Left lung (tissue), 10 donors: Measurements from ENCODE around the gene RIMS1. TPM values are rescaled to one million over a fixed set of nuclear protein-coding genes. Genes with fewer than 3 reads are reported as not detected.

ENCODE experiments used
- ATAC-seq: fragments of 200-7000 bp; cut with Tn5 transposase; one replicate; pipeline ENCODE4 v1.9.1; 2020; ENCODE audit warnings: moderate library complexity
- DNase-seq, 4 donors: peaks; one replicate each; pipeline ENCODE4 v3.0.0-alpha.2; 2013 to 2020
- H3K27ac ChIP-seq, 2 donors: fragments of 200-600 bp; sonication (generic) in 1 of 2; one replicate each; pipeline versions ENCODE4 v1.5.0 to v1.8.0; 2020 to 2021
- H3K27me3 ChIP-seq, 2 donors: fragments of 200-600 bp; sonication (generic) in 1 of 2; one replicate each; pipeline versions ENCODE4 v1.5.0 to v1.8.0; 2020 to 2021
- H3K36me3 ChIP-seq, 2 donors: fragments of 200-600 bp; sonication (generic) in 1 of 2; one replicate each; pipeline versions ENCODE4 v1.5.0 to v1.8.0; 2020 to 2021
- H3K4me1 ChIP-seq, 2 donors: fragments of 200-600 bp; one replicate each; pipeline ENCODE4 v1.8.0; 2021
- H3K4me3 ChIP-seq, 2 donors: fragments of 200-600 bp; sonication (generic) in 1 of 2; one replicate each; pipeline versions ENCODE4 v1.5.0 to v1.8.0; 2020 to 2021; ENCODE audit warnings: mild to moderate bottlenecking in 1 of 2
- H3K9me3 ChIP-seq, 2 donors: fragments of 200-600 bp; sonication (generic) in 1 of 2; one replicate each; pipeline versions ENCODE4 v1.5.0 to v1.8.0; 2020 to 2021
- intact Hi-C, 2 donors: fragments of 100-400 bp; cut with DNase I; formaldehyde crosslinking; loops; one replicate each; pipeline versions ENCODE4 v1.11.2 to v1.14.2; 2022
- polyA plus RNA-seq, 6 donors: library from polyadenylated mRNA; unstranded; fragments of 120-200 nt; gene quantifications; one replicate each; pipeline ENCODE4 v1.2.1, GENCODE V29; 2013; ENCODE audit not compliant: insufficient read length in 6 of 6
- total RNA-seq, 2 donors: library from RNA; stranded (reverse); fragmentation: NEBNext Ultra II Directional; extraction: Animal tissue kit (Norgen Biotek cat#: 25700); gene quantifications; one replicate each; pipeline ENCODE4 v1.2.1, GENCODE V29; 2021
- TF ChIP-seq, protein P1 (sequence below), 2 donors: fragments of 200-600 bp; sonication (generic) in 1 of 2; IDR thresholded peaks; one replicate each; pipeline versions ENCODE4 v1.5.0 to v1.8.0; 2021; ENCODE audit warnings: antibody characterized with exemption in 2 of 2
- donor health status: DM: no; HTN: yes; CAD: no.
- donor health status: DM: no; HTN: no; CAD: no.

The RIMS1 gene
- total and polyA plus RNA-seq, 8 donors: 0.50 to 2.0 (median 0.77) TPM

DNA sequence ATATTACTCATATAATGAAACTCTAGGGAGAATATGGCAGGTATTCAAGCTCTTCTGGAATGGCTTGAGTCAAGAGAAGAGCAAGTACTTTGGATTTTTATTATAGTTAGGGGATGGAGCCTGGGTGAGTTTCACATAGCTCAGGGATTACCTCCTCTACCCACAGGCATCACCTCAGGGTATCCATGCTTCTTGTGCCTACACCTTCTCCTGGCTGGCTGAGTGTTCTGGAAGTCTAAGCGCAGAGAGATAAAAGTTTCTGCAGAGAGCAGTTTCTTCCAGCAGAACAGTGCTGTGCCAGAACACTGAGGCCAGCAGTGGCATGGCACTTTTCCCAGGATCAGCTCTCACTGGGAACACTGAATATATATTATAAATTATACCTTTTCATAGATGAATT lies 535.8 kb downstream of the RIMS1 start:
- TF ChIP-seq, protein P1, sequence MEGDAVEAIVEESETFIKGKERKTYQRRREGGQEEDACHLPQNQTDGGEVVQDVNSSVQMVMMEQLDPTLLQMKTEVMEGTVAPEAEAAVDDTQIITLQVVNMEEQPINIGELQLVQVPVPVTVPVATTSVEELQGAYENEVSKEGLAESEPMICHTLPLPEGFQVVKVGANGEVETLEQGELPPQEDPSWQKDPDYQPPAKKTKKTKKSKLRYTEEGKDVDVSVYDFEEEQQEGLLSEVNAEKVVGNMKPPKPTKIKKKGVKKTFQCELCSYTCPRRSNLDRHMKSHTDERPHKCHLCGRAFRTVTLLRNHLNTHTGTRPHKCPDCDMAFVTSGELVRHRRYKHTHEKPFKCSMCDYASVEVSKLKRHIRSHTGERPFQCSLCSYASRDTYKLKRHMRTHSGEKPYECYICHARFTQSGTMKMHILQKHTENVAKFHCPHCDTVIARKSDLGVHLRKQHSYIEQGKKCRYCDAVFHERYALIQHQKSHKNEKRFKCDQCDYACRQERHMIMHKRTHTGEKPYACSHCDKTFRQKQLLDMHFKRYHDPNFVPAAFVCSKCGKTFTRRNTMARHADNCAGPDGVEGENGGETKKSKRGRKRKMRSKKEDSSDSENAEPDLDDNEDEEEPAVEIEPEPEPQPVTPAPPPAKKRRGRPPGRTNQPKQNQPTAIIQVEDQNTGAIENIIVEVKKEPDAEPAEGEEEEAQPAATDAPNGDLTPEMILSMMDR (IDR thresholded peaks at IDR 0.05): no peak
- no peak for DNase-seq
- Histone ChIP-seq H3K4me3 (no peak overlapping the region), H3K4me1 (no peaks in the 10 kb centered on the region), H3K27ac (no peak overlapping the region), H3K27me3 (no peaks in the 10 kb centered on the region), H3K9me3 (no peaks in the 10 kb centered on the region), H3K36me3 (no peaks in the 10 kb centered on the region)
- no peak for ATAC-seq
- intact Hi-C loops: no loop called here

- Histone ChIP-seq H3K27me3 (no peaks in the 10 kb centered on the region), H3K4me3 (no peak overlapping the region), H3K36me3 (no peaks in the 10 kb centered on the region), H3K27ac (no peak overlapping the region), H3K4me1 (no peaks in the 10 kb centered on the region), H3K9me3 (no peaks in the 10 kb centered on the region)
- no peak for ATAC-seq
- no peak for DNase-seq
- TF ChIP-seq, protein P1 (IDR thresholded peaks at IDR 0.05): no peak
- intact Hi-C loops: no loop called here
Measured at GRCh38 chr6:72424476-72424875, 538.1 kb downstream of the RIMS1 start.

- no peaks in the 10 kb centered on the region for H3K4me1 ChIP-seq
- ATAC-seq (no peak), DNase-seq (no peak)
- no peaks in the 10 kb centered on the region for H3K27me3 ChIP-seq
- no peaks in the 10 kb centered on the region for H3K36me3 ChIP-seq
- no peak overlapping the region for H3K27ac ChIP-seq
- H3K9me3 ChIP-seq: no peaks in the 10 kb centered on the region
- intact Hi-C loops: no loop called here
- TF ChIP-seq, protein P1 (IDR thresholded peaks at IDR 0.05): no peak
- H3K4me3 ChIP-seq: no peak overlapping the region
Measured at GRCh38 chr6:72425003-72425681, 538.8 kb downstream of the RIMS1 start.

GRCh38 chr6:72440611-72441010 lies 554.3 kb downstream of the RIMS1 start:
- no peaks in the 10 kb centered on the region for H3K36me3 ChIP-seq
- intact Hi-C loops: no loop called here
- no peak overlapping the region for H3K27ac ChIP-seq
- TF ChIP-seq, protein P1 (IDR thresholded peaks at IDR 0.05): no peak
- no peak for ATAC-seq
- H3K27me3 ChIP-seq: no peaks in the 10 kb centered on the region
- DNase-seq: no peak
- H3K4me3 ChIP-seq: no peak overlapping the region
- no peaks in the 10 kb centered on the region for H3K4me1 ChIP-seq
- H3K9me3 ChIP-seq: no peaks in the 10 kb centered on the region

- ATAC-seq: no peak
- H3K27me3 ChIP-seq: no peaks in the 10 kb centered on the region
- H3K27ac ChIP-seq: no peak overlapping the region
- H3K36me3 ChIP-seq: no peaks in the 10 kb centered on the region
- no peak for DNase-seq
- H3K4me1 ChIP-seq: no peaks in the 10 kb centered on the region
- H3K9me3 ChIP-seq: no peaks in the 10 kb centered on the region
- TF ChIP-seq, protein P1 (IDR thresholded peaks at IDR 0.05): no peak
- no peak overlapping the region for H3K4me3 ChIP-seq
- intact Hi-C loops: no loop called here
Measured at GRCh38 chr6:72446430-72446829, 560.1 kb downstream of the RIMS1 start.
